Measurements from ENCODE around the gene ARL11.

- TF ChIP-seq CTCF (conservative IDR thresholded peaks at IDR 0.05; ENCODE audit: low read depth, low read length), result no peak
- TF ChIP-seq CHD1 (IDR thresholded peaks at IDR 0.05; ENCODE audit: low read depth, low read length), result no peak
- no peak for TF ChIP-seq MAZ (IDR thresholded peaks at IDR 0.05; ENCODE audit: borderline replicate concordance, low read depth, low read length)
- TF ChIP-seq SMC3 (IDR thresholded peaks at IDR 0.05; ENCODE audit: low read depth, low read length), result no peak
- no peak for TF ChIP-seq RCOR1 (IDR thresholded peaks at IDR 0.05; ENCODE audit: insufficient replicate concordance, low read length)
- no peak for TF ChIP-seq RFX5 (IDR thresholded peaks at IDR 0.05; ENCODE audit: low read depth, low read length)
- TF ChIP-seq USF2 (IDR thresholded peaks at IDR 0.05; ENCODE audit: low read depth, low read length), result no peak
- no peak for TF ChIP-seq POLR2A (IDR thresholded peaks at IDR 0.05; ENCODE audit: low read depth, low read length)
- TF ChIP-seq BHLHE40 (IDR thresholded peaks at IDR 0.05; ENCODE audit: low read depth, low read length), result no peak
- no peak for TF ChIP-seq RAD21 (IDR thresholded peaks at IDR 0.05; ENCODE audit: low read length)
- TF ChIP-seq MXI1 (IDR thresholded peaks at IDR 0.05; ENCODE audit: borderline replicate concordance, low read depth, low read length), result no peak
These were observed 5.9 kb upstream of the ARL11 start for GRCh38 chr13:49622174-49622946.
